Measurements from ENCODE around the gene TARBP2. TPM values are rescaled to one million over a fixed set of nuclear protein-coding genes. Genes with fewer than 3 reads are reported as not detected.
A peak's percentile ranks its signal among the peaks of the same experiment; 100 is the strongest.

The TARBP2 gene
- total RNA-seq, 4 donors from 2014 or later = 25.9 to 34.1 (median 31.0) TPM

- H3K4me3 ChIP-seq (ENCODE audit: low read depth, poor library complexity, severe bottlenecking) = no peak overlapping the region
- intact Hi-C loops (cut with DNase I; ENCODE audit: low total_unique reads) = no loop called here
- DNase-seq (ENCODE audit: low spot score in 2 of 2) = peak in 1 of 2 donors; percentile 67
- TF ChIP-seq CTCF (IDR thresholded peaks at IDR 0.05) = no peak
- WGBS, 2 donors = 38 to 45% methylated on average over 5 of the region's 5 CpGs
These were observed 5.0 kb upstream of the TARBP2 start for GRCh38 chr12:53495903-53496751.

GRCh38 chr12:53496752-53497032 is 4.4 kb upstream of the TARBP2 start:
- no peak overlapping the region for H3K4me3 ChIP-seq (ENCODE audit: low read depth, poor library complexity, severe bottlenecking)
- DNase-seq (ENCODE audit: low spot score in 2 of 2) = no peak
- intact Hi-C loops (cut with DNase I; ENCODE audit: low total_unique reads) = no loop called here
- no peak for TF ChIP-seq POLR2A (IDR thresholded peaks at IDR 0.05)
- no peak for TF ChIP-seq CTCF (IDR thresholded peaks at IDR 0.05)
- 80 to 83% methylated on average over 1 of the region's 1 CpG for WGBS, 2 donors

- TF ChIP-seq POLR2A (IDR thresholded peaks at IDR 0.05) = no peak
- no peak for TF ChIP-seq CTCF (IDR thresholded peaks at IDR 0.05)
These were observed 3.6 kb upstream of the TARBP2 start for GRCh38 chr12:53497461-53497860.

GRCh38 chr12:53498235-53498630 is 2.9 kb upstream of the TARBP2 start:
- no peak for TF ChIP-seq CTCF (IDR thresholded peaks at IDR 0.05)
- TF ChIP-seq POLR2A (IDR thresholded peaks at IDR 0.05) = no peak
- intact Hi-C loops (cut with DNase I; ENCODE audit: low total_unique reads) = no loop called here
- DNase-seq (ENCODE audit: low spot score in 2 of 2) = no peak
- WGBS, 2 donors = 80 to 93% methylated on average over 2 of the region's 2 CpGs
- no peak overlapping the region for H3K4me3 ChIP-seq (ENCODE audit: low read depth, poor library complexity, severe bottlenecking)

More at GRCh38 chr12:53497461-53497860, 3.6 kb upstream of the TARBP2 start:
- 92 to 94% methylated on average over 3 of the region's 3 CpGs for WGBS, 2 donors
- intact Hi-C loops (cut with DNase I; ENCODE audit: low total_unique reads) = no loop called here
- peak in 1 of 2 donors; percentile 70 for DNase-seq (ENCODE audit: low spot score in 2 of 2)
- H3K4me3 ChIP-seq (ENCODE audit: low read depth, poor library complexity, severe bottlenecking) = no peak overlapping the region

- DNase-seq (ENCODE audit: low spot score in 2 of 2) = peak; percentile 63 to 93
- intact Hi-C loops (cut with DNase I; ENCODE audit: low total_unique reads) = no loop called here
- peak within 1 kb of the TSS; percentile 38 for H3K4me3 ChIP-seq (ENCODE audit: low read depth, poor library complexity, severe bottlenecking)
- 1% methylated on average over 39 to 43 of the region's 51 CpGs for WGBS, 2 donors
- TF ChIP-seq POLR2A (IDR thresholded peaks at IDR 0.05) (no peak), CTCF (IDR thresholded peaks at IDR 0.05) (no peak)
These were observed 1.6 kb upstream of the TARBP2 start, which contains the start of gene MAP3K12 for GRCh38 chr12:53499266-53500141. MAP3K12 (minus strand) TSS chr12:53499458; CDS start chr12:53487391, 12,067 bp downstream.

Data from lower leg skin (tissue), 4 donors.